HEK293 (cell line): Measurements from ENCODE around the gene EDIL3.

Source experiments
- CTCF ChIP-seq: fragments of 450-650 bp; formaldehyde crosslinking; IDR thresholded peaks from 2 replicates; pipeline ENCODE4 v1.5.1; 2016; ENCODE audit warnings: missing biosample characterization, missing genetic modification characterization
- ELK4 ChIP-seq: IDR thresholded peaks from 2 replicates; pipeline ENCODE4 v1.6.1; 2011; ENCODE audit warnings: mild to moderate bottlenecking, low read depth, low read length, borderline replicate concordance
- PRDM1 ChIP-seq: fragments of 450-650 bp; formaldehyde crosslinking; IDR thresholded peaks from 2 replicates; pipeline ENCODE4; 2016; ENCODE audit warnings: missing biosample characterization, missing genetic modification characterization
- RBAK ChIP-seq: fragments of 450-650 bp; formaldehyde crosslinking; IDR thresholded peaks from 2 replicates; pipeline ENCODE4 v1.5.1; 2016; ENCODE audit warnings: missing biosample characterization, missing genetic modification characterization
- SP3 ChIP-seq: fragments of 450-650 bp; formaldehyde crosslinking; IDR thresholded peaks from 2 replicates; pipeline ENCODE4 v1.5.1; 2016; ENCODE audit warnings: missing biosample characterization, missing genetic modification characterization
- TCF7L2 ChIP-seq: IDR thresholded peaks from 2 replicates; pipeline ENCODE4 v1.6.1; 2011; ENCODE audit warnings: low read depth, mild to moderate bottlenecking, inconsistent platforms, low read length, moderate library complexity, borderline replicate concordance
- ZBTB21 ChIP-seq: fragments of 450-650 bp; formaldehyde crosslinking; IDR thresholded peaks from 2 replicates; pipeline ENCODE4 v1.5.1; 2017; ENCODE audit warnings: missing biosample characterization, missing genetic modification characterization
- ZNF114 ChIP-seq: fragments of 450-650 bp; formaldehyde crosslinking; IDR thresholded peaks from 2 replicates; pipeline ENCODE4 v1.5.0; 2017; ENCODE audit warnings: missing biosample characterization, missing genetic modification characterization
- ZNF19 ChIP-seq: fragments of 450-650 bp; formaldehyde crosslinking; IDR thresholded peaks from 2 replicates; pipeline ENCODE4; 2016; ENCODE audit warnings: missing biosample characterization, missing genetic modification characterization, low read depth
- ZNF529 ChIP-seq: fragments of 450-650 bp; formaldehyde crosslinking; IDR thresholded peaks from 2 replicates; pipeline ENCODE4 v1.5.1; 2017; ENCODE audit warnings: missing genetic modification characterization, missing biosample characterization; ENCODE audit not compliant: insufficient replicate concordance
- ZNF580 ChIP-seq: fragments of 450-650 bp; formaldehyde crosslinking; IDR thresholded peaks from 2 replicates; pipeline ENCODE4 v1.5.1; 2016; ENCODE audit warnings: missing biosample characterization, missing genetic modification characterization
- ZNF76 ChIP-seq: fragments of 450-650 bp; formaldehyde crosslinking; IDR thresholded peaks from 2 replicates; pipeline ENCODE4; 2016; ENCODE audit warnings: low read depth, missing biosample characterization, missing genetic modification characterization, borderline replicate concordance

GRCh38 chr5:84125216-84125615 lies 259.5 kb downstream of the EDIL3 start:
- no peak for TF ChIP-seq ZBTB21 (tag by site-specific recombination)
- TF ChIP-seq CTCF (tag by site-specific recombination) = no peak
- TF ChIP-seq RBAK (tag by site-specific recombination) = no peak
- TF ChIP-seq ELK4 = no peak
- no peak for TF ChIP-seq ZNF114
- no peak for TF ChIP-seq ZNF76 (tag by site-specific recombination)
- TF ChIP-seq ZNF529 = no peak
- no peak for TF ChIP-seq ZNF580 (tag by site-specific recombination)
- no peak for TF ChIP-seq ZNF19 (tag by site-specific recombination)
- no peak for TF ChIP-seq PRDM1
- TF ChIP-seq TCF7L2 = no peak
- TF ChIP-seq SP3 (tag by site-specific recombination) = no peak
